Hepatocyte (in vitro differentiated cells): ENCODE measurements around the gene PLD5.
"Not testable (repeated sequence)": the region's sequence is repeated elsewhere in the genome, so short reads cannot be mapped to it uniquely, and the experiment has no call there.

ENCODE experiments used
- CTCF ChIP-seq: fragments of 200-600 bp; sonication (generic); IDR thresholded peaks from 2 replicates; pipeline ENCODE4 v1.5.1; 2016; ENCODE audit warnings: antibody characterized with exemption, mild to moderate bottlenecking; ENCODE audit not compliant: poor library complexity
- EZH2 ChIP-seq: fragments of 200-600 bp; sonication (generic); IDR thresholded peaks from 2 replicates; pipeline ENCODE4 v1.6.1; 2016; ENCODE audit warnings: antibody characterized with exemption, mild to moderate bottlenecking, borderline replicate concordance

- not testable (repeated sequence) for TF ChIP-seq CTCF, EZH2
Observed at GRCh38 chr1:242321981-242322380, 202.5 kb downstream of the PLD5 start.
